SH-SY5Y (cell line): ENCODE results near the gene ARG1.

Experiments
- GATA2 ChIP-seq: IDR thresholded peaks from 2 replicates; pipeline ENCODE4 v1.6.1; 2011; ENCODE audit warnings: mild to moderate bottlenecking, low read depth, low read length
- GATA3 ChIP-seq: IDR thresholded peaks from 2 replicates; pipeline ENCODE4 v1.6.1; 2011; ENCODE audit warnings: low read depth, mild to moderate bottlenecking, low read length, moderate library complexity

GRCh38 chr6:131629651-131630050 lies 56.6 kb downstream of the ARG1 start:
- TF ChIP-seq GATA3 (no peak), GATA2 (no peak)
